BJ (cell line): ENCODE measurements around the gene RASA4. TPM values are rescaled to one million over a fixed set of nuclear protein-coding genes. Genes with fewer than 3 reads are reported as not detected.
"Not testable (repeated sequence)": the region's sequence is repeated elsewhere in the genome, so short reads cannot be mapped to it uniquely, and the experiment has no call there.

ENCODE experiments used
- CTCF ChIA-PET: fragments of 350-600 bp; formaldehyde crosslinking; extraction: SDS; loops from one replicate; lab custom pipeline; 2021; ENCODE audit warnings: antibody characterized with exemption, inconsistent platforms; lab: Yijun Ruan, JAX
- POLR2A ChIA-PET: fragments of 300-600 bp; sonication (Branson Sonifier 250); formaldehyde crosslinking; extraction: SDS; loops from one replicate; lab custom pipeline; 2021; ENCODE audit warnings: antibody characterized with exemption; lab: Charles Lee
- DNase-seq: peaks from one replicate; pipeline ENCODE4 v3.0.0-alpha.2; 2011; ENCODE audit warnings: low read depth
- H3K27me3 ChIP-seq: 2 replicates; pipeline ENCODE4 v1.6.0; 2011; ENCODE audit warnings: low read length; ENCODE audit not compliant: control insufficient read depth, insufficient read depth
- H3K36me3 ChIP-seq: 2 replicates; pipeline ENCODE4 v1.5.1; 2011; ENCODE audit warnings: low read length; ENCODE audit not compliant: control insufficient read depth, insufficient read depth
- H3K4me3 ChIP-seq: 2 replicates; pipeline ENCODE4 v1.5.1; 2011; ENCODE audit warnings: low read depth, mild to moderate bottlenecking, control low read depth, low read length
- CTCF ChIP-seq: IDR thresholded peaks from 2 replicates; pipeline ENCODE4 v1.5.1; 2011; ENCODE audit warnings: low read depth, mild to moderate bottlenecking, control low read depth, inconsistent platforms, low read length, moderate library complexity; ENCODE audit not compliant: insufficient read depth
- polyA plus RNA-seq: library from polyadenylated mRNA; depleted of rRNA; stranded (reverse); fragments of >200 nt; gene quantifications from 2 replicates; pipeline ENCODE4 v1.2.3, GENCODE V29; 2011

RASA4 gene
- polyA plus RNA-seq, 1 experiment, result 54.5 TPM

GRCh38 chr7:102572261-102573239 lies 44.0 kb downstream of the RASA4 start, which contains the start of gene POLR2J3:
TSS of gene POLR2J3 (minus strand) at chr7:102572583. CDS start at chr7:102572521, 62 bp downstream.
- POLR2A ChIA-PET, result interaction anchor here (0.6 kb wide), 1 partner anchor 128 kb away, joined by 6 read pairs; no protein-coding TSS in a partner anchor
- CTCF ChIA-PET, H3K27me3 ChIP-seq, H3K36me3 ChIP-seq: not testable (repeated sequence)
- H3K4me3 ChIP-seq, result peak within 1 kb of the TSS; percentile 60
- peak; percentile 68 for TF ChIP-seq CTCF
- peak; percentile 70 for DNase-seq

GRCh38 chr7:102568620-102569019 lies 47.9 kb downstream of the RASA4 start:
- POLR2A ChIA-PET, CTCF ChIA-PET, H3K27me3 ChIP-seq, DNase-seq, H3K4me3 ChIP-seq, H3K36me3 ChIP-seq: not testable (repeated sequence)

- H3K4me3 ChIP-seq, H3K36me3 ChIP-seq, CTCF ChIA-PET, DNase-seq, POLR2A ChIA-PET, H3K27me3 ChIP-seq: not testable (repeated sequence)
Measured at GRCh38 chr7:102550808-102551422, 65.6 kb downstream of the RASA4 start, which contains the start of gene SPDYE2. TSS of gene SPDYE2 (plus strand) at chr7:102551226. CDS start at chr7:102553256, 2,030 bp downstream.

- CTCF ChIA-PET, H3K4me3 ChIP-seq, POLR2A ChIA-PET, DNase-seq, H3K36me3 ChIP-seq, H3K27me3 ChIP-seq: not testable (repeated sequence)
Measured at GRCh38 chr7:102546353-102546752, 70.2 kb downstream of the RASA4 start.

- H3K4me3 ChIP-seq, H3K36me3 ChIP-seq, DNase-seq, CTCF ChIA-PET, POLR2A ChIA-PET, H3K27me3 ChIP-seq: not testable (repeated sequence)
Measured at GRCh38 chr7:102545288-102545687, 71.3 kb downstream of the RASA4 start.

GRCh38 chr7:102544372-102544771 lies 72.2 kb downstream of the RASA4 start:
- H3K4me3 ChIP-seq, POLR2A ChIA-PET, CTCF ChIA-PET, H3K36me3 ChIP-seq, H3K27me3 ChIP-seq, DNase-seq: not testable (repeated sequence)

GRCh38 chr7:102543596-102543995 lies 73.0 kb downstream of the RASA4 start, which contains the start of gene UPK3BL2:
TSS of gene UPK3BL2 (minus strand) at chr7:102543696. CDS start at chr7:102543636, 60 bp downstream.
- H3K27me3 ChIP-seq, POLR2A ChIA-PET, H3K4me3 ChIP-seq, H3K36me3 ChIP-seq, DNase-seq, CTCF ChIA-PET: not testable (repeated sequence)

GRCh38 chr7:102542771-102543170 lies 73.8 kb downstream of the RASA4 start:
- H3K4me3 ChIP-seq, H3K27me3 ChIP-seq, CTCF ChIA-PET, POLR2A ChIA-PET, DNase-seq, H3K36me3 ChIP-seq: not testable (repeated sequence)

GRCh38 chr7:102542083-102542482 lies 74.5 kb downstream of the RASA4 start:
- POLR2A ChIA-PET, CTCF ChIA-PET, H3K36me3 ChIP-seq: not testable (repeated sequence)

GRCh38 chr7:102540604-102541003 lies 76.0 kb downstream of the RASA4 start:
- POLR2A ChIA-PET, DNase-seq, H3K4me3 ChIP-seq, H3K36me3 ChIP-seq, CTCF ChIA-PET, H3K27me3 ChIP-seq: not testable (repeated sequence)

More at GRCh38 chr7:102542083-102542482, 74.5 kb downstream of the RASA4 start:
- H3K27me3 ChIP-seq, H3K4me3 ChIP-seq, DNase-seq: not testable (repeated sequence)

GRCh38 chr7:102535062-102535615 lies 81.4 kb downstream of the RASA4 start:
- H3K27me3 ChIP-seq, POLR2A ChIA-PET, H3K36me3 ChIP-seq, H3K4me3 ChIP-seq, CTCF ChIA-PET, DNase-seq: not testable (repeated sequence)
